CD4-positive, alpha-beta T cell (primary cell): ENCODE data around the gene PLXNA2. TPM values are rescaled to one million over a fixed set of nuclear protein-coding genes. Genes with fewer than 3 reads are reported as not detected.

Source experiments
- ATAC-seq: fragments of 200-7000 bp; cut with Tn5 transposase; one replicate; pipeline ENCODE4 v1.10.0; 2022; ENCODE audit warnings: mild to moderate bottlenecking; ENCODE audit not compliant: poor library complexity
- CTCF ChIA-PET: fragments of 350-600 bp; sonication (Branson Sonifier 250); formaldehyde crosslinking; loops from one replicate; lab custom pipeline; 2021; ENCODE audit warnings: antibody characterized with exemption, inconsistent platforms; lab: Charles Lee
- POLR2A ChIA-PET: fragments of 350-600 bp; sonication (Branson Sonifier 250); formaldehyde crosslinking; loops from one replicate; lab custom pipeline; 2021; ENCODE audit warnings: antibody characterized with exemption, inconsistent platforms; lab: Charles Lee
- DNase-seq, 14 experiments: peaks; one replicate each; pipeline ENCODE4 v3.0.0-alpha.2; 2013 to 2020; ENCODE audit warnings: mixed read lengths in 2 of 14
- H3K27ac ChIP-seq, 2 donors: one replicate each; pipeline versions ENCODE4 v1.5.1 to v1.7.0; 2013; ENCODE audit warnings: low read length in 2 of 2, low read depth in 1 of 2, mild to moderate bottlenecking in 1 of 2
- H3K27me3 ChIP-seq, 2 experiments: 1 replicate in 1 of 2; 2 replicates in 1 of 2; pipeline versions ENCODE4 v1.6.1 to v1.7.0; 2013; ENCODE audit warnings: low read length in 2 of 2, control low read depth in 1 of 2, mild to moderate bottlenecking in 1 of 2, moderate library complexity in 1 of 2; ENCODE audit not compliant: insufficient read depth in 2 of 2, control insufficient read depth in 1 of 2
- H3K36me3 ChIP-seq: one replicate; pipeline ENCODE4 v1.6.1; 2013; ENCODE audit warnings: low read length, control low read depth; ENCODE audit not compliant: insufficient read depth
- H3K4me1 ChIP-seq: one replicate; pipeline ENCODE4 v1.6.1; 2013; ENCODE audit warnings: low read length, control low read depth; ENCODE audit not compliant: insufficient read depth
- H3K4me3 ChIP-seq: one replicate; pipeline ENCODE4 v1.5.1; 2013; ENCODE audit warnings: mild to moderate bottlenecking, low read length, moderate library complexity
- H3K9me3 ChIP-seq, 2 experiments: 1 replicate in 1 of 2; 2 replicates in 1 of 2; pipeline versions ENCODE4 v1.6.1 to v1.7.0; 2013; ENCODE audit warnings: low read length in 2 of 2, mild to moderate bottlenecking in 2 of 2, control low read depth in 1 of 2, moderate library complexity in 1 of 2; ENCODE audit not compliant: control insufficient read depth in 1 of 2, insufficient read depth in 1 of 2
- H3K27ac Mint-ChIP-seq: one replicate; pipeline ENCODE4 v1.8.0; 2020; ENCODE audit warnings: mixed read lengths
- H3K27me3 Mint-ChIP-seq: one replicate; pipeline ENCODE4 v1.8.0; 2021; ENCODE audit warnings: mixed read lengths
- H3K36me3 Mint-ChIP-seq: one replicate; pipeline ENCODE4 v1.8.0; 2021; ENCODE audit warnings: low read depth, mixed read lengths
- H3K4me1 Mint-ChIP-seq: one replicate; pipeline ENCODE4 v1.8.0; 2021; ENCODE audit warnings: low read depth, mixed read lengths
- H3K4me3 Mint-ChIP-seq: one replicate; pipeline ENCODE4 v1.8.0; 2020; ENCODE audit warnings: mild to moderate bottlenecking, mixed read lengths
- H3K9me3 Mint-ChIP-seq: one replicate; pipeline ENCODE4 v1.8.0; 2020; ENCODE audit warnings: mixed read lengths
- CTCF ChIP-seq: fragments of 200-600 bp; IDR thresholded peaks from one replicate; pipeline ENCODE4 v1.8.0; 2022; ENCODE audit warnings: antibody characterized with exemption, mild to moderate bottlenecking
- intact Hi-C, 2 experiments: fragments of 100-400 bp; cut with DNase I in 1 of 2; cut with micrococcal nuclease in 1 of 2; formaldehyde crosslinking; loops; one replicate each; pipeline versions ENCODE4 v1.15.1 to v1.9.0; 2023 to 2025; cut with DNase I, micrococcal nuclease
- total RNA-seq, 174 experiments: library from RNA in 2 of 174; stranded (reverse) in 2 of 174; gene quantifications; one replicate each; pipeline ENCODE4 v1.2.3 and lab custom pipeline; 2021 to 2026

The PLXNA2 gene
- total RNA-seq, 2 experiments from 2014 or later: 0.75 to 0.77 TPM

GRCh38 chr1:208079161-208079560, 165.0 kb downstream of the PLXNA2 start:
- H3K36me3 ChIP-seq: no peaks in the 10 kb centered on the region
- intact Hi-C loops: no loop called here
- Mint-ChIP-seq H3K9me3 (no peaks in the 10 kb centered on the region), H3K4me1 (no peaks in the 10 kb centered on the region), H3K4me3 (no peak overlapping the region), H3K27ac (no peak overlapping the region), H3K36me3 (no peaks in the 10 kb centered on the region), H3K27me3 (no peaks in the 10 kb centered on the region)
- H3K27me3 ChIP-seq: no peaks in the 10 kb centered on the region
- TF ChIP-seq CTCF: no peak
- H3K27ac ChIP-seq: no peak overlapping the region
- H3K4me1 ChIP-seq: no peaks in the 10 kb centered on the region
- ChIA-PET POLR2A (no interaction called here), CTCF (no interaction called here)
- ATAC-seq: no peak
- no peak for DNase-seq
- no peaks in the 10 kb centered on the region for H3K9me3 ChIP-seq
- no peak overlapping the region for H3K4me3 ChIP-seq

GRCh38 chr1:208078752-208079151, 165.4 kb downstream of the PLXNA2 start:
- ChIA-PET CTCF (no interaction called here), POLR2A (no interaction called here)

GRCh38 chr1:208077232-208078075, 166.7 kb downstream of the PLXNA2 start:
- ATAC-seq: no peak
- CTCF ChIA-PET: no interaction called here
- DNase-seq: no peak
- H3K9me3 Mint-ChIP-seq: no peaks in the 10 kb centered on the region
- POLR2A ChIA-PET: no interaction called here
- TF ChIP-seq CTCF: no peak
- no peaks in the 10 kb centered on the region for H3K9me3 ChIP-seq
- no peak overlapping the region for H3K27ac Mint-ChIP-seq
- no peak overlapping the region for H3K4me3 ChIP-seq
- no peaks in the 10 kb centered on the region for H3K27me3 Mint-ChIP-seq
- intact Hi-C loops: no loop called here
- no peak overlapping the region for H3K27ac ChIP-seq
- no peaks in the 10 kb centered on the region for H3K4me1 Mint-ChIP-seq
- no peaks in the 10 kb centered on the region for H3K4me1 ChIP-seq
- no peaks in the 10 kb centered on the region for H3K36me3 Mint-ChIP-seq
- no peak overlapping the region for H3K4me3 Mint-ChIP-seq
- H3K36me3 ChIP-seq: no peaks in the 10 kb centered on the region
- H3K27me3 ChIP-seq: no peaks in the 10 kb centered on the region

More at GRCh38 chr1:208078752-208079151, 165.4 kb downstream of the PLXNA2 start:
- intact Hi-C loops: no loop called here
- no peaks in the 10 kb centered on the region for H3K27me3 ChIP-seq
- no peaks in the 10 kb centered on the region for H3K9me3 ChIP-seq
- Mint-ChIP-seq H3K4me1 (no peaks in the 10 kb centered on the region), H3K4me3 (no peak overlapping the region), H3K36me3 (no peaks in the 10 kb centered on the region), H3K27me3 (no peaks in the 10 kb centered on the region), H3K9me3 (no peaks in the 10 kb centered on the region), H3K27ac (no peak overlapping the region)
- DNase-seq (no peak), ATAC-seq (no peak)
- H3K4me1 ChIP-seq: no peaks in the 10 kb centered on the region
- H3K27ac ChIP-seq: no peak overlapping the region
- no peak for TF ChIP-seq CTCF
- no peaks in the 10 kb centered on the region for H3K36me3 ChIP-seq
- H3K4me3 ChIP-seq: no peak overlapping the region
